Bronchial epithelial cell (primary cell): ENCODE data around the gene MST1R. TPM values are rescaled to one million over a fixed set of nuclear protein-coding genes. Genes with fewer than 3 reads are reported as not detected.
A peak's percentile ranks its signal among the peaks of the same experiment; 100 is the strongest.

ENCODE experiments used
- DNase-seq: peaks from one replicate; pipeline ENCODE4 v3.0.0-alpha.2; 2010; ENCODE audit warnings: low read depth
- FAIRE-seq: peaks from 2 replicates; lab custom pipeline; 2011; peaks lifted over from hg19 to GRCh38; lab: Jason Lieb, UNC
- H3K27me3 ChIP-seq: 2 replicates; pipeline ENCODE4 v1.5.1; 2011; ENCODE audit warnings: low read length; ENCODE audit not compliant: control insufficient read depth, insufficient read depth
- H3K36me3 ChIP-seq: 2 replicates; pipeline ENCODE4 v1.5.1; 2011; ENCODE audit warnings: low read length; ENCODE audit not compliant: control insufficient read depth, insufficient read depth
- H3K4me3 ChIP-seq: 2 replicates; pipeline ENCODE4 v1.5.1; 2011; ENCODE audit warnings: mild to moderate bottlenecking, low read depth, low read length, control low read depth
- total RNA-seq: library from RNA; depleted of rRNA; stranded (reverse); fragments of >200 nt; gene quantifications from 2 replicates; pipeline ENCODE4 v1.2.1, GENCODE V29; 2014
- TF ChIP-seq, protein P1 (sequence below): IDR thresholded peaks from 2 replicates; pipeline ENCODE4 v1.5.1; 2011; ENCODE audit warnings: mild to moderate bottlenecking, moderate library complexity, low read length, control low read depth, inconsistent platforms; ENCODE audit not compliant: insufficient read depth, severe bottlenecking

MST1R gene
- total RNA-seq, 1 donor from 2014 or later, result 33.7 TPM

DNA sequence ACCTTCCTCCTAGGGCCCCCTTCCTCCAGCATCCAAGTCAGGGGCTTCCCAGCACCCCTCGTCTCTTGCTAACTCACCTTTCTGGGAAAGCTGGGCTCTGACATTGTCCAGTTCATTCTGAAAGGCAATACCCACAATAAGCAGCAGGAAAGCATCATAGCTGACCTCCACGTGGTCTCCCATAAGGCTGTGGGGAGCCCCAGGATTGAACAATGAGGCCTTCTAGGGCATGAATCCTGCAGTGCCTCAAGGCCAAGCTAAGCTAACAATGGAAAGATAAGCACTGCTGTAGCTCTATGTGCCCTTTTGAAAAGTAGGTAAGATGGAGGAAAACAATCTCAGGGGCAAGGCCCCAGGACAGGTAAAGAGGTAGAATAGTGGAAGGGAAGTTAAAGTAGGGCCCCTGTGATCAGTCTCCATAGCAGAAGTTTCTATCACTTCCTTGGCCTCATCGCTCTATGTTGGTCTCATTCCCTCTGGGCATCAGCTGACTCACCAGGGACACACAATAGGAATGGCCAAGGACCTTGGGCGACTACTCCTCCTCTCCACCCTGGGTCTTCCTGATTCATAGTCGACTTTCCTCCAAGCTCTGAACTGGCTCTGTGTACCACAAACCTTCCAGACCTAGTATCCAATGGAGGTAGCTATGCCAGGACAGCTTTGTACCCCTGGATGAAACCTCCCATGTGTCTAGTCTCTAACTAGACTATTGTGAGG lies 59.0 kb downstream of the MST1R start:
- FAIRE-seq (peak; percentile 66), DNase-seq (no peak)
- no peaks in the 10 kb centered on the region for H3K36me3 ChIP-seq
- TF ChIP-seq, protein P1, sequence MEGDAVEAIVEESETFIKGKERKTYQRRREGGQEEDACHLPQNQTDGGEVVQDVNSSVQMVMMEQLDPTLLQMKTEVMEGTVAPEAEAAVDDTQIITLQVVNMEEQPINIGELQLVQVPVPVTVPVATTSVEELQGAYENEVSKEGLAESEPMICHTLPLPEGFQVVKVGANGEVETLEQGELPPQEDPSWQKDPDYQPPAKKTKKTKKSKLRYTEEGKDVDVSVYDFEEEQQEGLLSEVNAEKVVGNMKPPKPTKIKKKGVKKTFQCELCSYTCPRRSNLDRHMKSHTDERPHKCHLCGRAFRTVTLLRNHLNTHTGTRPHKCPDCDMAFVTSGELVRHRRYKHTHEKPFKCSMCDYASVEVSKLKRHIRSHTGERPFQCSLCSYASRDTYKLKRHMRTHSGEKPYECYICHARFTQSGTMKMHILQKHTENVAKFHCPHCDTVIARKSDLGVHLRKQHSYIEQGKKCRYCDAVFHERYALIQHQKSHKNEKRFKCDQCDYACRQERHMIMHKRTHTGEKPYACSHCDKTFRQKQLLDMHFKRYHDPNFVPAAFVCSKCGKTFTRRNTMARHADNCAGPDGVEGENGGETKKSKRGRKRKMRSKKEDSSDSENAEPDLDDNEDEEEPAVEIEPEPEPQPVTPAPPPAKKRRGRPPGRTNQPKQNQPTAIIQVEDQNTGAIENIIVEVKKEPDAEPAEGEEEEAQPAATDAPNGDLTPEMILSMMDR, result no peak
- H3K4me3 ChIP-seq, result no peak overlapping the region
- H3K27me3 ChIP-seq, result no peaks in the 10 kb centered on the region

DNA sequence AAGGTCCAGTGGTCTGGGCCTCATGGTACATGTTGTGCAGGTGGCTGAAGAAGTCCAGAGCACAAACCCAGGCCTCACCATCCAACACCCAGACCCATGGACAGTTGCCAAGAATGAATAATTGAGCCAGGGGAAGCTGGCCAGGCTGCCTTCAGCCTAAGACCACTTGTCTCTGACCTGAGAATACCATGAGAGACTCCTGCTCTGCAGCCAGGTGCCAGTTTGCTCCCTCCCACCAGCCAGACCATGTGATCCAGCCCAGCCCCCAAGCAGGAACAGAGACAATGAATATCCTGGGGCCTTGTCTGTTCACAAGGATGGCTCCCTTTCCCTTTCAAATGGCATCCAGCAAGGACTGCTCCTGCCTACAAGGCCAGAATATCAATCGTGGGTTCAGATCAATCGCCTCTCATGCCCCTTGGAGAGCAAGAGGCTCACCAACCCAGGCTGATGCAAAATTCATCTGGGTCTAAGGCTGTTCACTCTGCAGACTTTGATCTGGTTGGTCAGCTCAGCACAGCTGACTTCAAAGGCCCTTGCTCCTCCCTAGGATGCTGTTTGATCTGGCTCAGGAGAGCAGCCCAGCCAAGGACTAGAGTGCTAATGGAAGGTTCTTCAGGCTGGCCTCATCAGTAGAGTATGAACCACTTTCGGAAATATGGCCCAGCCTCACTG lies 60.7 kb downstream of the MST1R start:
- no peaks in the 10 kb centered on the region for H3K27me3 ChIP-seq
- no peak for FAIRE-seq

DNA sequence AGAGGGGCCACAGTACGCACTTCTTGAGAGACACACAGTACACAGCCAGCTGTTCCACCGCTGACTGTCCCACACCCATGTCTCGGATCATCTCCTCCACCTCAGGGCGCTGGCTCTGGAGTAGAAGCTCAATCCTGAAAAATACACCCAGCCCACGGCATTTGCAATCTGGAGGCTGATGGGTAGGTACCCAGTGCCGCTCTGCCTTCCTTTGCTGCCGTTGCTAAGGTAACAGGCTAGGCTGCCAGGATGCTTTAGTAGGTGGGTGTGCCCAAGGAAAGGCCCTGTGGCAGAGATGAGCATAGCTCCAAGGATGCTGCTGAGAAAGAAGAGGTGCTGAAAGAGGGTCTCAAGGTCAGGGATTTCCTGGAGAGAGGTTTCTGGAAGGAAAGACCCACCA lies 61.9 kb downstream of the MST1R start:
- FAIRE-seq, result no peak
- no peak overlapping the region for H3K4me3 ChIP-seq
- DNase-seq, result no peak
- H3K36me3 ChIP-seq, result no peaks in the 10 kb centered on the region
- TF ChIP-seq, protein P1, result no peak
- no peaks in the 10 kb centered on the region for H3K27me3 ChIP-seq

More for the DNA sequence above, 60.7 kb downstream of the MST1R start:
- no peak for DNase-seq
- Histone ChIP-seq H3K36me3 (no peaks in the 10 kb centered on the region), H3K4me3 (no peak overlapping the region)
- TF ChIP-seq, protein P1, result no peak

DNA sequence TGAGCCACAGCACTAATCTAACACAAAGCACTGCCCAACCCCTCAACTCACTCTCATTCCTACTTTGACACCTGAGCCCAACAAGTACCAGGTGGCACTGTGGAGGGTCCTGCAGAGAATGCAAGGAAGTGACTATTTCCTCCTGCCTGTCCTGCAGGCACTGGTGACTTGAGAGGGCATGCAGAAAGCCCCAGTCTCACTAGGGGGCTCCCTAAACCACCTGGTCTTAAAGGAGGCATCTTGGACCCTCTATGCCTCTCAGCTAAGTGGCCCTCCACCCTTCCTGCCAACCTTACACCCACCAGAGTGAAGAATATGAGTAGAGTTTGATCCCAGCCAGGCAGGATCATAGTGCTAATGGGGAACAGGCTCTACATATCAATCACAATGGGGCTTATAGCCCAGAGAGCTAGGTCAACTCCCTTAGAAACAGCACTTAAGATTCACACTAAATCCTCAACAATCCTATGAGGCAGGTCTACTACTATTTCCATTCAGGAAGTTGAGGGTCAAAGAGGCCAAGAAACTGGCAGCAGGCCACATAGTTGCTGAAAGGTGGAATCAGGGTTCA lies 62.5 kb downstream of the MST1R start:
- Histone ChIP-seq H3K36me3 (no peaks in the 10 kb centered on the region), H3K4me3 (no peak overlapping the region), H3K27me3 (no peaks in the 10 kb centered on the region)
- DNase-seq (peak; percentile 32), FAIRE-seq (no peak)
- TF ChIP-seq, protein P1, result peak; percentile 54

DNA sequence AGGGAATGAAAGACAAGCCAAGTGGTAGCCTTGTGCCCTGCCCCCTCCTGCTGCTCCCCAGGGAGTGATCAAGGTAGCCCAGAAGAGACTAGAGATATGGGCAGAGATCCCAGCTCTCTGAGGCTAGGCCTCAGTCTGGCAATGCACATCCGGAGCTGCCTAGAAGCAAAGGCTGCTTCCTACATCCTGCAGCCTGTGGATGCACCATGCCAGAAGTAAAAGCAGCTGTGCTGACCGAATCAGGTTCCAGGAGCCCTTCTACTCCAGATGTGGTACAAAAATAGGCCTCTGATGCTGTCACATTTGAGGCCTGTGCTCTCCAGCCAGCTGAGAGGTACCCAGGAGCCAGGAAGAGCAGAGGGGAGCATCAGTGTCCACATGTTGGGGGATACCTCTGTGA lies 63.3 kb downstream of the MST1R start:
- no peaks in the 10 kb centered on the region for H3K36me3 ChIP-seq
- DNase-seq, result no peak
- H3K4me3 ChIP-seq, result no peak overlapping the region
- FAIRE-seq, result no peak
- TF ChIP-seq, protein P1, result no peak
- H3K27me3 ChIP-seq, result no peaks in the 10 kb centered on the region
